IPS-NIHi11 (cell line): ENCODE results near the gene RNF39.
A peak's percentile ranks its signal among the peaks of the same experiment; 100 is the strongest.
"Not testable (repeated sequence)": the region's sequence is repeated elsewhere in the genome, so short reads cannot be mapped to it uniquely, and the experiment has no call there.

Experiments
- DNase-seq: peaks from one replicate; pipeline ENCODE4 v3.0.0; 2012; ENCODE audit warnings: mixed read lengths, low spot score

Gene RNF39

GRCh38 chr6:30075094-30075789, at the start of gene RNF39:
Gene RNF39 (minus strand): TSS chr6:30075769. CDS start chr6:30075585, 184 bp downstream.
- peak; percentile 20 for DNase-seq

GRCh38 chr6:30122515-30122914, 46.9 kb upstream of the RNF39 start:
- DNase-seq = no peak

- DNase-seq = no peak
These were observed 46.1 kb upstream of the RNF39 start for GRCh38 chr6:30121446-30122366.

GRCh38 chr6:30118691-30119090, 43.1 kb upstream of the RNF39 start:
- not testable (repeated sequence) for DNase-seq

- no peak for DNase-seq
These were observed 41.2 kb upstream of the RNF39 start for GRCh38 chr6:30116724-30117123.

- no peak for DNase-seq
These were observed 38.3 kb upstream of the RNF39 start for GRCh38 chr6:30113841-30114240.

GRCh38 chr6:30113003-30113759, 37.6 kb upstream of the RNF39 start, which contains the start of gene TRIM31:
Gene TRIM31 (minus strand): TSS chr6:30113090. CDS start chr6:30112805, 285 bp downstream.
- no peak for DNase-seq

GRCh38 chr6:30112402-30112994, 36.9 kb upstream of the RNF39 start:
- no peak for DNase-seq

- DNase-seq = no peak
These were observed 35.8 kb upstream of the RNF39 start for GRCh38 chr6:30111266-30111856.

GRCh38 chr6:30104661-30105060, 29.1 kb upstream of the RNF39 start:
- DNase-seq = no peak

GRCh38 chr6:30103872-30104179, 28.3 kb upstream of the RNF39 start:
- DNase-seq = no peak

GRCh38 chr6:30102970-30103871, 27.7 kb upstream of the RNF39 start:
- DNase-seq = peak; percentile 83

GRCh38 chr6:30102414-30102969, 26.9 kb upstream of the RNF39 start:
- no peak for DNase-seq

GRCh38 chr6:30101444-30102413, 26.2 kb upstream of the RNF39 start:
- peak; percentile 93 for DNase-seq

GRCh38 chr6:30100585-30101443, 25.2 kb upstream of the RNF39 start:
- peak; percentile 53 for DNase-seq

- DNase-seq = no peak
These were observed 24.6 kb upstream of the RNF39 start for GRCh38 chr6:30100154-30100553.

GRCh38 chr6:30097902-30098768, 22.6 kb upstream of the RNF39 start:
- DNase-seq = no peak
